HepG2 (cell line): ENCODE measurements around the gene ABHD17A. TPM values are rescaled to one million over a fixed set of nuclear protein-coding genes. Genes with fewer than 3 reads are reported as not detected.

Experiments used
- CHD4 ChIP-seq: fragments of 200-600 bp; sonication (generic); IDR thresholded peaks from 2 replicates; pipeline ENCODE4 v1.7.0; 2017; ENCODE audit warnings: mild to moderate bottlenecking, low read length, borderline replicate concordance
- FOSL2 ChIP-seq: sonication (generic); formaldehyde crosslinking; IDR thresholded peaks from 2 replicates; pipeline ENCODE4 v1.4.0; 2020; ENCODE audit warnings: missing genetic modification reagents
- GATAD2A ChIP-seq: IDR thresholded peaks from 2 replicates; pipeline ENCODE4 v1.6.1; 2016
- GMEB1 ChIP-seq: sonication (generic); formaldehyde crosslinking; IDR thresholded peaks from 2 replicates; pipeline ENCODE4 v1.5.1; 2020; ENCODE audit warnings: missing genetic modification reagents, mild to moderate bottlenecking, borderline replicate concordance
- HINFP ChIP-seq: sonication (generic); formaldehyde crosslinking; IDR thresholded peaks from 2 replicates; pipeline ENCODE4 v1.4.0; 2020; ENCODE audit warnings: low read depth, mild to moderate bottlenecking, missing genetic modification reagents
- MYPOP ChIP-seq: sonication (generic); formaldehyde crosslinking; IDR thresholded peaks from 2 replicates; pipeline ENCODE4 v1.8.1; 2023; ENCODE audit warnings: mild to moderate bottlenecking, moderate library complexity, missing genetic modification reagents
- NR0B2 ChIP-seq: sonication (generic); formaldehyde crosslinking; IDR thresholded peaks from 2 replicates; pipeline ENCODE4 v1.4.0; 2020; ENCODE audit warnings: mild to moderate bottlenecking, missing genetic modification reagents
- NR2F1 ChIP-seq, 2 experiments: fragments of 450-650 bp in 1 of 2; formaldehyde crosslinking in 1 of 2; IDR thresholded peaks; 2 replicates each; pipeline versions ENCODE4 v1.5.0 to v1.6.1; 2016 to 2020; ENCODE audit warnings: mild to moderate bottlenecking in 1 of 2, missing compliant biosample characterization in 1 of 2, missing genetic modification reagents in 1 of 2, moderate library complexity in 1 of 2
- ZBTB38 ChIP-seq: sonication (generic); formaldehyde crosslinking; IDR thresholded peaks from 2 replicates; pipeline ENCODE4 v1.5.1; 2020; ENCODE audit warnings: mild to moderate bottlenecking, missing genetic modification reagents
- ZNF577 ChIP-seq: sonication (generic); formaldehyde crosslinking; IDR thresholded peaks from 2 replicates; pipeline ENCODE4 v1.4.0; 2020; ENCODE audit warnings: mild to moderate bottlenecking, low read depth, missing genetic modification reagents, borderline replicate concordance
- ZNF687 ChIP-seq: sonication (generic); formaldehyde crosslinking; IDR thresholded peaks from 2 replicates; pipeline ENCODE4 v1.5.1; 2020; ENCODE audit warnings: mild to moderate bottlenecking, missing genetic modification reagents, moderate library complexity
- ZNF800 ChIP-seq: sonication (generic); formaldehyde crosslinking; IDR thresholded peaks from 2 replicates; pipeline ENCODE4 v1.4.0; 2020; ENCODE audit warnings: missing genetic modification reagents
- polyA plus RNA-seq, 8 experiments: library from polyadenylated mRNA; depleted of rRNA in 3 of 8; stranded (reverse) in 7 of 8; unstranded in 1 of 8; fragments of >200 nt; fragmentation: Illumina TruSeq in 4 of 8; extraction: Trizol in 4 of 8; gene quantifications; 2 replicates each; pipeline versions ENCODE4 v1.2.1 to v1.2.3, GENCODE V29; 2011 to 2016; ENCODE audit warnings: low read depth in 4 of 8, missing spikeins in 1 of 8, mixed read lengths in 1 of 8; ENCODE audit not compliant: insufficient read depth in 1 of 8
- total RNA-seq, 5 experiments: library from RNA; depleted of rRNA; stranded (reverse); fragments of >200 nt; fragmentation: Illumina TruSeq; extraction: Trizol; gene quantifications; 2 replicates each; pipeline ENCODE4 v1.2.3, GENCODE V29; 2016; ENCODE audit warnings: low read depth in 1 of 5

ABHD17A gene
- total and polyA plus RNA-seq, 2 of the 13 experiments (the other 11 are each of a cell fraction or from before 2014, with no cell fraction given), result 27.7 to 40.8 TPM

- 0 out of 2 replicates have a peak, but pooled peaks have one; percentile 7 for TF ChIP-seq MYPOP (CRISPR knock-in tag)
- no peak for TF ChIP-seq CHD4
- TF ChIP-seq NR0B2 (CRISPR knock-in tag), result no peak
- TF ChIP-seq ZNF800, result 0 out of 2 replicates have a peak, but pooled peaks have one; percentile 8
- no peak for TF ChIP-seq GATAD2A (CRISPR knock-in tag)
- 0 out of 2 replicates have a peak, but pooled peaks have one; percentile 6 for TF ChIP-seq ZBTB38 (CRISPR knock-in tag)
- no peak for TF ChIP-seq NR2F1 (CRISPR knock-in tag; IDR thresholded peaks at IDR 0.05)
- TF ChIP-seq ZNF577 (CRISPR knock-in tag), result no peak
- TF ChIP-seq ZNF687 (CRISPR knock-in tag), result 0 out of 2 replicates have a peak, but pooled peaks have one; percentile 32
- no peak for TF ChIP-seq HINFP
- TF ChIP-seq GMEB1 (CRISPR knock-in tag), result 0 out of 2 replicates have a peak, but pooled peaks have one; percentile 2
- TF ChIP-seq FOSL2 (CRISPR knock-in tag), result no peak
- TF ChIP-seq, all 625 proteins: peak for 10
Observed at GRCh38 chr19:1908364-1908678, 23.0 kb upstream of the ABHD17A start (continued).
